ENCODE measurements around the gene GPSM1. TPM values are rescaled to one million over a fixed set of nuclear protein-coding genes. Genes with fewer than 3 reads are reported as not detected.

Gene GPSM1
- total and polyA plus RNA-seq, 9 of the 15 experiments (the other 6 are each of a cell fraction or from before 2014, with no cell fraction given), result 0.04 to 14.2 (median 3.1) TPM

GRCh38 chr9:136341042-136341655, 13.8 kb downstream of the GPSM1 start (continued):
- peak; percentile 73 for TF ChIP-seq CTCFL (IDR thresholded peaks at IDR 0.05; ENCODE audit: borderline replicate concordance, insufficient read depth, low read depth, low read length, poor library complexity, severe bottlenecking)

DNA sequence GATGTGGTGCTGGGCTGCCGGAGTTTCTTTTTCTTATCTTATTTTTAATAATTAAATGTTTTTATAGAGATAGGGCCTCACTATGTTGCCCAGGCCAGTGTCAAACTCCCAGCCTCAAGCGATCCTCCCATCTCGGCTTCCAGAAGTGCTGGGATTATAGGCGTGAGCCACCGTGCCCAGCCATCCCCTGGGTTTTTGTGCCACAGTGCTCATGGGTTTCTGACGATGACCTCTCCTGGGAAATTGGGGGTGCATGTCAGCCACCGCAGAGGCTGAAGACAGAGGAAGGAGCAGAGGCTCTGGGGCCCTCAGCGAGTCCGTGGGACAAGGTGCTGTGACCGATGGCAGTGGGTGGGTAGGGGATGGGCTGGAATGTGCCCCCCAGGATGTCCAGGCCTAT, 14.4 kb downstream of the GPSM1 start:
- no peaks in the 10 kb centered on the region for H3K27me3 ChIP-seq (ENCODE audit: control insufficient read depth in 2 of 2, insufficient read depth in 2 of 2, low read length in 2 of 2)
- no peak overlapping the region for H3K4me2 ChIP-seq (ENCODE audit: insufficient read depth, low read length)
- no peak overlapping the region for H3K27ac ChIP-seq (ENCODE audit: extremely low read depth, low read depth, low read length)
- peak overlapping the region in 1 of 2 experiments; percentile 91; a peak in 1 of 4 replicates for H3K9ac ChIP-seq (ENCODE audit: insufficient read depth in 1 of 2, low read depth in 2 of 2, low read length in 2 of 2)
- CTCF ChIA-PET (ENCODE audit: low intra/inter-chr PET ratio), result interaction anchor here (1.1 kb wide), 1 partner anchor 60 kb away, joined by 3 read pairs; no protein-coding TSS in a partner anchor
- intact Hi-C loops (cut with micrococcal nuclease) (loop anchor here (1.0 kb wide), 1 partner anchor 58 kb away; no protein-coding TSS in a partner anchor), in situ Hi-C loops (cut with MboI) (loop anchor here (25.0 kb wide), 1 partner anchor 296 kb away; no protein-coding TSS in a partner anchor)
- DNase-seq (ENCODE audit: extremely low read depth in 1 of 4, low spot score in 3 of 4) (no peak), ATAC-seq (no peak), FAIRE-seq (no peak)
- peaks cover 22% of the 10 kb centered on the region; the same call in 1 of the 3 replicates for H3K36me3 ChIP-seq (ENCODE audit: control insufficient read depth, insufficient read depth, low read length)
- no peak overlapping the region for H2AFZ ChIP-seq (ENCODE audit: low read depth, low read length)
- no peaks in the 10 kb centered on the region for H4K20me1 ChIP-seq (replicated peaks; ENCODE audit: control insufficient read depth, insufficient read depth, low read length)
- POLR2A ChIA-PET, result interaction anchor here (0.6 kb wide), 1 partner anchor 115 kb away, joined by 3 read pairs; no protein-coding TSS in a partner anchor
- peak; percentile 11 for TF ChIP-seq RBM22 (IDR thresholded peaks at IDR 0.05; ENCODE audit: low read depth, low read length, poor library complexity, severe bottlenecking)
- TF ChIP-seq ZNF717 (CRISPR knock-in tag; IDR thresholded peaks at IDR 0.05), result no peak
- peaks cover 7% of the 10 kb centered on the region for H3K9me1 ChIP-seq (ENCODE audit: control insufficient read depth, insufficient read depth, low read length)
- BruUV-seq (replicated peaks), result no TSS peak
- 78% methylated on average over 10 of the region's 10 CpGs for WGBS (ENCODE audit: insufficient coverage, low coverage, missing lambda C conversion rate)
- H3K79me2 ChIP-seq (ENCODE audit: control insufficient read depth, insufficient read depth, low read length), result no peaks in the 10 kb centered on the region
- H3K9me3 ChIP-seq (replicated peaks; ENCODE audit: control insufficient read depth, insufficient read depth, low read depth, low read length), result no peaks in the 10 kb centered on the region
- H3K4me3 ChIP-seq, result no peak overlapping the region
- H3K4me1 ChIP-seq (replicated peaks in 1 of 2; ENCODE audit: control insufficient read depth in 2 of 2, insufficient read depth in 2 of 2, low read length in 2 of 2), result peaks cover 19 to 96% of the 10 kb centered on the region in 2 experiments

Data from K562 (cell line).